ENCODE data around the gene HOXB13. TPM values are rescaled to one million over a fixed set of nuclear protein-coding genes. Genes with fewer than 3 reads are reported as not detected.

HOXB13 gene
- total RNA-seq, 1 donor from 2014 or later, result not detected

DNA sequence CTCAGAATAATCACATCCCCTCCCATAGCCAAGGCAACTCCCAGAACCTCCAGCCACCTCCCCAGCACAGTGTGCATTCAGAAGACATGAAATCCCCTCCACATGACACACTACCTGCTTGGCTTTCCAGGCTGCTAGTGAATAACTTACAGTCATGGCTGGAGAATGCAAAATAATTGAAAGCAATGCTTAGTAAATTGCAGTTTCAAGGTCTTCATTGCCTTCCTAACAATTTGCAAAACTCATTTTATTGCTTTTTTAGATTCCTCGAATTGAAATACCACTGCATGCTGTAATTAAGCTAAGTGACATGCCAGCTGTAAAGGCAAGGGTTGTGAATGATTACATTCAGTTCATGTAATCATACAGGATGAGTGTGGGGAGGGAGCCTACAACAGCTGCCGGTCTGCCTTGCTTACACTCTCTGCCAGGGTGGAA is 29.0 kb upstream of the HOXB13 start:
- Histone ChIP-seq H3K27me3 (ENCODE audit: control insufficient read depth in 3 of 3, insufficient read depth in 3 of 3, low read length in 3 of 3) (peaks cover 74 to 82% (median 81%) of the 10 kb centered on the region in 3 donors), H3K9me3 (ENCODE audit: control insufficient read depth in 3 of 3, low read length in 3 of 3) (no peaks in the 10 kb centered on the region)

GRCh38 chr17:48756830-48757251 is 28.3 kb upstream of the HOXB13 start:
- H3K27me3 ChIP-seq (ENCODE audit: control insufficient read depth in 3 of 3, insufficient read depth in 3 of 3, low read length in 3 of 3), result peaks cover 74 to 82% (median 81%) of the 10 kb centered on the region in 3 donors
- H3K36me3 ChIP-seq (ENCODE audit: control insufficient read depth in 3 of 3, insufficient read depth in 3 of 3, low read length in 3 of 3), result no peaks in the 10 kb centered on the region
- no peak overlapping the region for H3K9ac ChIP-seq (ENCODE audit: low read depth in 1 of 3, low read length in 3 of 3)
- no peaks in the 10 kb centered on the region for H3K9me3 ChIP-seq (ENCODE audit: control insufficient read depth in 3 of 3, low read length in 3 of 3)
- H3K4me3 ChIP-seq (ENCODE audit: low read length in 3 of 3), result no peak overlapping the region
- peaks cover 3 to 19% (median 18%) of the 10 kb centered on the region in 3 donors for H3K4me1 ChIP-seq (ENCODE audit: control insufficient read depth in 3 of 3, insufficient read depth in 3 of 3, low read length in 3 of 3)
- H3K27ac ChIP-seq (ENCODE audit: low read depth, low read length), result no peak overlapping the region

More for the DNA sequence above, 29.0 kb upstream of the HOXB13 start:
- no peak overlapping the region for H3K9ac ChIP-seq (ENCODE audit: low read depth in 1 of 3, low read length in 3 of 3)
- no peak overlapping the region for H3K4me3 ChIP-seq (ENCODE audit: low read length in 3 of 3)
- no peaks in the 10 kb centered on the region for H3K36me3 ChIP-seq (ENCODE audit: control insufficient read depth in 3 of 3, insufficient read depth in 3 of 3, low read length in 3 of 3)
- H3K4me1 ChIP-seq (ENCODE audit: control insufficient read depth in 3 of 3, insufficient read depth in 3 of 3, low read length in 3 of 3), result peaks cover 3 to 19% (median 18%) of the 10 kb centered on the region in 3 donors
- no peak overlapping the region for H3K27ac ChIP-seq (ENCODE audit: low read depth, low read length)

- H3K27me3 ChIP-seq (ENCODE audit: control insufficient read depth in 3 of 3, insufficient read depth in 3 of 3, low read length in 3 of 3), result peaks cover 81 to 84% (median 83%) of the 10 kb centered on the region in 3 donors
Measured at GRCh38 chr17:48755356-48755755, 26.8 kb upstream of the HOXB13 start.

GRCh38 chr17:48754500-48755261 is 26.1 kb upstream of the HOXB13 start:
- peaks cover 3 to 19% (median 18%) of the 10 kb centered on the region in 3 donors for H3K4me1 ChIP-seq (ENCODE audit: control insufficient read depth in 3 of 3, insufficient read depth in 3 of 3, low read length in 3 of 3)
- no peak overlapping the region for H3K9ac ChIP-seq (ENCODE audit: low read depth in 1 of 3, low read length in 3 of 3)
- peaks cover 87 to 90% (median 89%) of the 10 kb centered on the region in 3 donors for H3K27me3 ChIP-seq (ENCODE audit: control insufficient read depth in 3 of 3, insufficient read depth in 3 of 3, low read length in 3 of 3)
- H3K4me3 ChIP-seq (ENCODE audit: low read length in 3 of 3), result no peak overlapping the region
- no peaks in the 10 kb centered on the region for H3K36me3 ChIP-seq (ENCODE audit: control insufficient read depth in 3 of 3, insufficient read depth in 3 of 3, low read length in 3 of 3)
- no peak overlapping the region for H3K27ac ChIP-seq (ENCODE audit: low read depth, low read length)
- H3K9me3 ChIP-seq (ENCODE audit: control insufficient read depth in 3 of 3, low read length in 3 of 3), result no peaks in the 10 kb centered on the region

More at GRCh38 chr17:48755356-48755755, 26.8 kb upstream of the HOXB13 start:
- Histone ChIP-seq H3K4me1 (ENCODE audit: control insufficient read depth in 3 of 3, insufficient read depth in 3 of 3, low read length in 3 of 3) (peaks cover 3 to 19% (median 18%) of the 10 kb centered on the region in 3 donors), H3K27ac (ENCODE audit: low read depth, low read length) (no peak overlapping the region), H3K9ac (ENCODE audit: low read depth in 1 of 3, low read length in 3 of 3) (no peak overlapping the region), H3K36me3 (ENCODE audit: control insufficient read depth in 3 of 3, insufficient read depth in 3 of 3, low read length in 3 of 3) (no peaks in the 10 kb centered on the region), H3K9me3 (ENCODE audit: control insufficient read depth in 3 of 3, low read length in 3 of 3) (no peaks in the 10 kb centered on the region), H3K4me3 (ENCODE audit: low read length in 3 of 3) (no peak overlapping the region)

DNA sequence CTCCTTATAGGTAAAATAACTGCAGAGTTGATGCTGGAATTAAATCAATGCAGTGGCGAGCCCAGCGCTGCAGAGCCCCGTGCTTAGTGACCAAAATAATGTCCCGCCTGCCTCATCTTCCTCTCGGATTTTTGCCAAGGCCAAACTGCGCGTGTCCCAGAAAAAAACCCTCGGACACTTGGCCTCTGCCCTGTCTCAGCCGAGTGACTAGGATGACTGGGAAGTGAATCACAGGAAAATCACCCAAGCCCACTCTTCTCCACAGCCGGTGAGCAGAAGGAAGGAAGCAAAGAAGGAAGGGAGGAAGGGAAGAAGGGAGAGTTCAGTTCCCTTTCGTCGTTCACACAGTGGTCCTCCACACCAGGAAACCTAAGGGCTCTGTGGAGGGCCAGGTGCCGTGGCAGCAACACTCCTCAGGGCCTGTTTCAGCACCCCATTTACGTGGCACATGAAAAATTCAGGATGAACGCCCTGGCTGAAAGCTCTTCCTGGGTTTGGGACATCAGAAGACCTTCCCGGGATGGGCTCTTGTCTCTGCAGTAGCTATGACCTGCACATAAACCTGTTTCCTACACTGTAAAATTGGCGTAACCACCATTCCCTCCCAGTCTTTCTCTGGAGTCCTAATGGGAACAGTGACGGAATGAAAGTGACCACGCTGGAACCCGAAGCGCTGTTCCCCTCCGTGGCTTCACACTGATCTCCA is 25.4 kb upstream of the HOXB13 start:
- Histone ChIP-seq H3K36me3 (ENCODE audit: control insufficient read depth in 3 of 3, insufficient read depth in 3 of 3, low read length in 3 of 3) (no peaks in the 10 kb centered on the region), H3K4me3 (ENCODE audit: low read length in 3 of 3) (no peak overlapping the region), H3K9ac (ENCODE audit: low read depth in 1 of 3, low read length in 3 of 3) (no peak overlapping the region), H3K27me3 (ENCODE audit: control insufficient read depth in 3 of 3, insufficient read depth in 3 of 3, low read length in 3 of 3) (peaks cover 89 to 94% (median 92%) of the 10 kb centered on the region in 3 donors), H3K27ac (ENCODE audit: low read depth, low read length) (no peak overlapping the region), H3K9me3 (ENCODE audit: control insufficient read depth in 3 of 3, low read length in 3 of 3) (no peaks in the 10 kb centered on the region), H3K4me1 (ENCODE audit: control insufficient read depth in 3 of 3, insufficient read depth in 3 of 3, low read length in 3 of 3) (peaks cover 3 to 19% (median 18%) of the 10 kb centered on the region in 3 donors)

- Histone ChIP-seq H3K4me1 (ENCODE audit: control insufficient read depth in 3 of 3, insufficient read depth in 3 of 3, low read length in 3 of 3) (peaks cover 3 to 19% (median 18%) of the 10 kb centered on the region in 3 donors), H3K4me3 (ENCODE audit: low read length in 3 of 3) (no peak overlapping the region), H3K9me3 (ENCODE audit: control insufficient read depth in 3 of 3, low read length in 3 of 3) (no peaks in the 10 kb centered on the region), H3K36me3 (ENCODE audit: control insufficient read depth in 3 of 3, insufficient read depth in 3 of 3, low read length in 3 of 3) (no peaks in the 10 kb centered on the region), H3K27ac (ENCODE audit: low read depth, low read length) (no peak overlapping the region), H3K9ac (ENCODE audit: low read depth in 1 of 3, low read length in 3 of 3) (no peak overlapping the region), H3K27me3 (ENCODE audit: control insufficient read depth in 3 of 3, insufficient read depth in 3 of 3, low read length in 3 of 3) (peaks cover 95 to 96% (median 96%) of the 10 kb centered on the region in 3 donors)
Measured at GRCh38 chr17:48752399-48753288, 24.1 kb upstream of the HOXB13 start.

DNA sequence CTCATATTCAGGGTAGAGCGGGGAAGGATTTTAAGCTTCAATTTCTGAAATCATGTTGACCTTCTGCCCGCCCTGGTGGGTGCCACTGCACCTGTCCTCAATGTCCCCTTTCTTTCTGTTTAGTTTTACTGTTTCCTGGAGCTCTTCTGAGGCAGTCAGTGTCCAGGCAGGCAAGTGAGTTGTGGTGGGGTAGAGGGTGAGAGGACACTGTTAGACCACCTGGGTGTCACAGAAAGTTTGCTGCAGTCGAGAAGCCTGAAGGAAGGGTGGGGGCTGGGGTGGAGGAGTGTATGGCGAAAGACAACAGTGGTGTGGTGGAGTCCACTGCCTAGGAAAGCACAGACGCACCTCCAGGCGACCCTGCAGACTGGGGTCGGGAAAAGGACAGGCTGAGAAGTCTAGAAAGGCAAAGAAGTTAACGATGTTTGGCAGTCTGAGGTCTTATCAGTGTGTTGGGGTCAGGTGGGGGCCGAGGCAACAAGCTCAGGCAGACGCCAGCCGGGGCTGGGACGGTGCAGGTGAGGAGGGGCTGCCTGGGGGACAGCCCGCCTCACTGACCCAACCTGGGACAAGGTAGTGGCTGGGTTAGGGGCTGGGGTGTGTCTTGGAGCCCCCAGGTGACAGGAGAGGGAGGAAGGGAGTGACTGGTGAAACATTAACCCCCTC is 23.3 kb upstream of the HOXB13 start:
- peaks cover 3 to 19% (median 18%) of the 10 kb centered on the region in 3 donors for H3K4me1 ChIP-seq (ENCODE audit: control insufficient read depth in 3 of 3, insufficient read depth in 3 of 3, low read length in 3 of 3)
- no peaks in the 10 kb centered on the region for H3K9me3 ChIP-seq (ENCODE audit: control insufficient read depth in 3 of 3, low read length in 3 of 3)
- H3K27me3 ChIP-seq (ENCODE audit: control insufficient read depth in 3 of 3, insufficient read depth in 3 of 3, low read length in 3 of 3), result peaks cover 95 to 96% (median 96%) of the 10 kb centered on the region in 3 donors
- no peak overlapping the region for H3K4me3 ChIP-seq (ENCODE audit: low read length in 3 of 3)
- H3K36me3 ChIP-seq (ENCODE audit: control insufficient read depth in 3 of 3, insufficient read depth in 3 of 3, low read length in 3 of 3), result no peaks in the 10 kb centered on the region
- H3K27ac ChIP-seq (ENCODE audit: low read depth, low read length), result no peak overlapping the region
- H3K9ac ChIP-seq (ENCODE audit: low read depth in 1 of 3, low read length in 3 of 3), result no peak overlapping the region

- Histone ChIP-seq H3K27ac (ENCODE audit: low read depth, low read length) (no peak overlapping the region), H3K9me3 (ENCODE audit: control insufficient read depth in 3 of 3, low read length in 3 of 3) (no peaks in the 10 kb centered on the region), H3K4me3 (ENCODE audit: low read length in 3 of 3) (no peak overlapping the region), H3K4me1 (ENCODE audit: control insufficient read depth in 3 of 3, insufficient read depth in 3 of 3, low read length in 3 of 3) (peaks cover 3 to 19% (median 18%) of the 10 kb centered on the region in 3 donors), H3K27me3 (ENCODE audit: control insufficient read depth in 3 of 3, insufficient read depth in 3 of 3, low read length in 3 of 3) (peaks cover 96 to 98% (median 96%) of the 10 kb centered on the region in 3 donors), H3K9ac (ENCODE audit: low read depth in 1 of 3, low read length in 3 of 3) (no peak overlapping the region), H3K36me3 (ENCODE audit: control insufficient read depth in 3 of 3, insufficient read depth in 3 of 3, low read length in 3 of 3) (no peaks in the 10 kb centered on the region)
Measured at GRCh38 chr17:48751172-48751571, 22.6 kb upstream of the HOXB13 start.

Measured in skeletal muscle tissue (tissue), 4 donors.